GM21423 (cell line): ENCODE results near the gene RC3H2.
"Not testable (repeated sequence)": the region's sequence is repeated elsewhere in the genome, so short reads cannot be mapped to it uniquely, and the experiment has no call there.

Source experiments
- ATAC-seq: cut with Tn5 transposase; IDR thresholded peaks from one replicate; pipeline ENCODE4 v1.9.1; 2021; ENCODE audit warnings: mild to moderate bottlenecking, moderate library complexity; ENCODE audit not compliant: unreplicated experiment

The RC3H2 gene

GRCh38 chr9:122922713-122923112, 17.6 kb upstream of the RC3H2 start:
- ATAC-seq: no peak

GRCh38 chr9:122918310-122918709, 13.2 kb upstream of the RC3H2 start:
- ATAC-seq: no peak

- ATAC-seq: peak; percentile 98
Observed at GRCh38 chr9:122912964-122913673, 8.0 kb upstream of the RC3H2 start, which contains the start of gene ZBTB6. Gene ZBTB6, minus strand, starts transcription at chr9:122913323. Its CDS starts 1,251 bp downstream, at chr9:122912072.

GRCh38 chr9:122912671-122912963, 7.5 kb upstream of the RC3H2 start:
- ATAC-seq: no peak

- not testable (repeated sequence) for ATAC-seq
Observed at GRCh38 chr9:122906122-122906521, 963 bp upstream of the RC3H2 start.

GRCh38 chr9:122904466-122904822, 715 bp downstream of the RC3H2 start:
- peak; percentile 4 for ATAC-seq

GRCh38 chr9:122900791-122901190, 4.4 kb downstream of the RC3H2 start:
- ATAC-seq: no peak

GRCh38 chr9:122897969-122898368, 7.2 kb downstream of the RC3H2 start:
- ATAC-seq: no peak

GRCh38 chr9:122888480-122888879, 16.7 kb downstream of the RC3H2 start:
- no peak for ATAC-seq

GRCh38 chr9:122883125-122883524, 22.0 kb downstream of the RC3H2 start:
- ATAC-seq: no peak

- no peak for ATAC-seq
Observed at GRCh38 chr9:122879443-122879842, 25.7 kb downstream of the RC3H2 start.

GRCh38 chr9:122875523-122875922, 29.6 kb downstream of the RC3H2 start:
- no peak for ATAC-seq

GRCh38 chr9:122867276-122867675, 37.9 kb downstream of the RC3H2 start:
- ATAC-seq: not testable (repeated sequence)

- no peak for ATAC-seq
Observed at GRCh38 chr9:122866079-122866478, 39.1 kb downstream of the RC3H2 start.

- no peak for ATAC-seq
Observed at GRCh38 chr9:122865300-122865699, 39.9 kb downstream of the RC3H2 start.

- ATAC-seq: no peak
Observed at GRCh38 chr9:122863407-122863806, 41.8 kb downstream of the RC3H2 start.

- no peak for ATAC-seq
Observed at GRCh38 chr9:122860319-122861142, 44.6 kb downstream of the RC3H2 start.

- no peak for ATAC-seq
Observed at GRCh38 chr9:122857815-122858214, 47.3 kb downstream of the RC3H2 start.

GRCh38 chr9:122852085-122852786, 52.9 kb downstream of the RC3H2 start:
- ATAC-seq: not testable (repeated sequence)

GRCh38 chr9:122848256-122848943, 56.8 kb downstream of the RC3H2 start:
- ATAC-seq: no peak

GRCh38 chr9:122846371-122846940, 58.7 kb downstream of the RC3H2 start:
- no peak for ATAC-seq
